ENCODE data around the gene N4BP3.

N4BP3 gene

GRCh38 chr5:178147406-178147805 is 34.1 kb downstream of the N4BP3 start:
- no peak for DNase-seq (ENCODE audit: low read depth in 2 of 2)

- no peak for DNase-seq (ENCODE audit: low read depth in 2 of 2)
Measured at GRCh38 chr5:178149199-178149932, 36.0 kb downstream of the N4BP3 start.

GRCh38 chr5:178150977-178151734 is 37.8 kb downstream of the N4BP3 start:
- no peak for DNase-seq (ENCODE audit: low read depth in 2 of 2)

- DNase-seq (ENCODE audit: low read depth in 2 of 2) = no peak
Measured at GRCh38 chr5:178152491-178153444, 39.4 kb downstream of the N4BP3 start.

GRCh38 chr5:178153530-178154340 is 40.4 kb downstream of the N4BP3 start, which contains the start of gene NHP2:
Gene NHP2, minus strand, starts transcription at chr5:178153885. Its CDS starts 68 bp downstream, at chr5:178153817.
- DNase-seq (ENCODE audit: low read depth in 2 of 2) = peak; percentile 95 to 99

GRCh38 chr5:178155065-178155464 is 41.7 kb downstream of the N4BP3 start:
- no peak for DNase-seq (ENCODE audit: low read depth in 2 of 2)

- no peak for DNase-seq (ENCODE audit: low read depth in 2 of 2)
Measured at GRCh38 chr5:178160176-178160575, 46.8 kb downstream of the N4BP3 start.

GRCh38 chr5:178162481-178162880 is 49.1 kb downstream of the N4BP3 start:
- DNase-seq (ENCODE audit: low read depth in 2 of 2) = no peak

- peak; percentile 86 to 93 for DNase-seq (ENCODE audit: low read depth in 2 of 2)
Measured at GRCh38 chr5:178163772-178164735, 50.7 kb downstream of the N4BP3 start.

GRCh38 chr5:178165581-178165980 is 52.2 kb downstream of the N4BP3 start:
- DNase-seq (ENCODE audit: low read depth in 2 of 2) = no peak

GRCh38 chr5:178170455-178170854 is 57.1 kb downstream of the N4BP3 start:
- no peak for DNase-seq (ENCODE audit: low read depth in 2 of 2)

GRCh38 chr5:178174456-178174855 is 61.1 kb downstream of the N4BP3 start:
- DNase-seq (ENCODE audit: low read depth in 2 of 2) = no peak
